ENCODE measurements around the gene PLPPR4.
"Not testable (repeated sequence)": the region's sequence is repeated elsewhere in the genome, so short reads cannot be mapped to it uniquely, and the experiment has no call there.

Gene PLPPR4

GRCh38 chr1:99269321-99269720 is 5.0 kb downstream of the PLPPR4 start:
- DNase-seq, result no peak

- no peak for DNase-seq
These were observed 6.4 kb downstream of the PLPPR4 start for GRCh38 chr1:99270646-99271045.

GRCh38 chr1:99271249-99271648 is 7.0 kb downstream of the PLPPR4 start:
- no peak for DNase-seq

GRCh38 chr1:99277066-99277465 is 12.8 kb downstream of the PLPPR4 start:
- no peak for DNase-seq

- no peak for DNase-seq
These were observed 15.2 kb downstream of the PLPPR4 start for GRCh38 chr1:99279525-99279924.

GRCh38 chr1:99281105-99281504 is 16.8 kb downstream of the PLPPR4 start:
- DNase-seq, result no peak

GRCh38 chr1:99282536-99282935 is 18.2 kb downstream of the PLPPR4 start:
- no peak for DNase-seq

- not testable (repeated sequence) for DNase-seq
These were observed 19.2 kb downstream of the PLPPR4 start for GRCh38 chr1:99283521-99283920.

GRCh38 chr1:99292886-99293285 is 28.6 kb downstream of the PLPPR4 start:
- DNase-seq, result no peak

GRCh38 chr1:99297923-99298322 is 33.6 kb downstream of the PLPPR4 start:
- no peak for DNase-seq

- no peak for DNase-seq
These were observed 40.5 kb downstream of the PLPPR4 start for GRCh38 chr1:99304725-99305282.

- no peak for DNase-seq
These were observed 41.3 kb downstream of the PLPPR4 start for GRCh38 chr1:99305626-99306025.

- DNase-seq, result no peak
These were observed 41.8 kb downstream of the PLPPR4 start for GRCh38 chr1:99306056-99306455.

GRCh38 chr1:99306644-99307043 is 42.4 kb downstream of the PLPPR4 start:
- DNase-seq, result no peak

GRCh38 chr1:99315305-99315704 is 51.0 kb downstream of the PLPPR4 start:
- no peak for DNase-seq

GRCh38 chr1:99326215-99326949 is 62.1 kb downstream of the PLPPR4 start:
- no peak for DNase-seq

- DNase-seq, result no peak
These were observed 63.1 kb downstream of the PLPPR4 start for GRCh38 chr1:99327357-99327756.

GRCh38 chr1:99328171-99328570 is 63.9 kb downstream of the PLPPR4 start:
- DNase-seq, result no peak

- no peak for DNase-seq
These were observed 66.8 kb downstream of the PLPPR4 start for GRCh38 chr1:99331083-99331482.

- DNase-seq, result no peak
These were observed 67.3 kb downstream of the PLPPR4 start for GRCh38 chr1:99331636-99332035.

GRCh38 chr1:99332561-99332960 is 68.3 kb downstream of the PLPPR4 start:
- no peak for DNase-seq

GRCh38 chr1:99334991-99335390 is 70.7 kb downstream of the PLPPR4 start:
- DNase-seq, result no peak

GRCh38 chr1:99347041-99347684 is 82.9 kb downstream of the PLPPR4 start:
- no peak for DNase-seq

GRCh38 chr1:99348397-99349132 is 84.3 kb downstream of the PLPPR4 start:
- DNase-seq, result no peak
